Articular chondrocyte of knee joint (primary cell): ENCODE results near the gene A4GALT. TPM values are rescaled to one million over a fixed set of nuclear protein-coding genes. Genes with fewer than 3 reads are reported as not detected.

Source experiments
- small RNA-seq: library from RNA; depleted of rRNA; stranded (forward); fragments of <200 nt; gene quantifications from one replicate; pipeline ENCODE3, GENCODE V24; 2012
- total RNA-seq: library from RNA; depleted of rRNA; stranded (reverse); fragments of >200 nt; gene quantifications from 2 replicates; pipeline ENCODE4 v1.2.3, GENCODE V29; 2012

A4GALT gene, protein sequence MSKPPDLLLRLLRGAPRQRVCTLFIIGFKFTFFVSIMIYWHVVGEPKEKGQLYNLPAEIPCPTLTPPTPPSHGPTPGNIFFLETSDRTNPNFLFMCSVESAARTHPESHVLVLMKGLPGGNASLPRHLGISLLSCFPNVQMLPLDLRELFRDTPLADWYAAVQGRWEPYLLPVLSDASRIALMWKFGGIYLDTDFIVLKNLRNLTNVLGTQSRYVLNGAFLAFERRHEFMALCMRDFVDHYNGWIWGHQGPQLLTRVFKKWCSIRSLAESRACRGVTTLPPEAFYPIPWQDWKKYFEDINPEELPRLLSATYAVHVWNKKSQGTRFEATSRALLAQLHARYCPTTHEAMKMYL
- total RNA-seq = 23.9 and 31.4 TPM in 2 replicates

DNA sequence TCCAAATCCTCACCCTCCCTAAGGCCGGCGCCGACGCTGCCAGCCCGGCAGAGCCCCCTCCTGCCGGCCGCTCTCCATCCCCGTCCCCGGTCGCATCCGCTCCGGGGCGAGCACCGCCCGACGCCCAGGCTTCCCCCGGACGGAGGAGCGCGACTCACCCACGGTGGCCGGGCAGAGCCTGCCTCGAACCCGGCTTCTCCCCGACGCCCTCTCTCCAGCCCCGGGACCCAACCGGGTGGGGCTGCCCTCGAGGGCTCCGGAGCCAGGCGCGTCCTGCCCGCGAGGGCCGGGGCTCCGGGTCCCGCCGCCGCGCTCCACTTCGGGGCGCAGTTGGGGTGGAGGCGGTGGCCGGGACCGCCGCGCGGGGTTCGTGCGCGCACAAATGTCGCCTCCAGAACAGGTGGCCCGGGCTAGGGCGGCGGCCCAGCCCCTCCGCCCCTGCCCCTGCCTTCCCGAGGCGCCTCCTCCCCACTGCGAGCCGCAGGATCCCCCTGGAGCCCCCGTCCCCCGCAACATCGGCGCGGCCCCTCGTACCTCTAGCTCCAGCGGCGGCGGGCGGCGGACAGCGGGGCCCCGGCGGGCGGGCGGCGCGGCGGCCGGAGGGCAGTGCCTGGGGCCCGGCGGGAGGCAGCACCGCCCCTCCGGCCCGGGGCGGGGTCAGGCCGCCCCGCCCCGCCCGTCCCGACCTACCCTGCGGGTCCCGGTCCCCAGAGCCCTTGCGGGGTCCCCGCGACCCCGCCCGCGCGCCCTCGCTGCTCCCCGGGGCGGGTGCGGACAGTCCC, at the start of gene A4GALT:
Gene A4GALT, minus strand, starts transcription at position 608 of the 782 bp plus-strand sequence. CDS start 26,919 bp downstream, outside the sequence.

DNA sequence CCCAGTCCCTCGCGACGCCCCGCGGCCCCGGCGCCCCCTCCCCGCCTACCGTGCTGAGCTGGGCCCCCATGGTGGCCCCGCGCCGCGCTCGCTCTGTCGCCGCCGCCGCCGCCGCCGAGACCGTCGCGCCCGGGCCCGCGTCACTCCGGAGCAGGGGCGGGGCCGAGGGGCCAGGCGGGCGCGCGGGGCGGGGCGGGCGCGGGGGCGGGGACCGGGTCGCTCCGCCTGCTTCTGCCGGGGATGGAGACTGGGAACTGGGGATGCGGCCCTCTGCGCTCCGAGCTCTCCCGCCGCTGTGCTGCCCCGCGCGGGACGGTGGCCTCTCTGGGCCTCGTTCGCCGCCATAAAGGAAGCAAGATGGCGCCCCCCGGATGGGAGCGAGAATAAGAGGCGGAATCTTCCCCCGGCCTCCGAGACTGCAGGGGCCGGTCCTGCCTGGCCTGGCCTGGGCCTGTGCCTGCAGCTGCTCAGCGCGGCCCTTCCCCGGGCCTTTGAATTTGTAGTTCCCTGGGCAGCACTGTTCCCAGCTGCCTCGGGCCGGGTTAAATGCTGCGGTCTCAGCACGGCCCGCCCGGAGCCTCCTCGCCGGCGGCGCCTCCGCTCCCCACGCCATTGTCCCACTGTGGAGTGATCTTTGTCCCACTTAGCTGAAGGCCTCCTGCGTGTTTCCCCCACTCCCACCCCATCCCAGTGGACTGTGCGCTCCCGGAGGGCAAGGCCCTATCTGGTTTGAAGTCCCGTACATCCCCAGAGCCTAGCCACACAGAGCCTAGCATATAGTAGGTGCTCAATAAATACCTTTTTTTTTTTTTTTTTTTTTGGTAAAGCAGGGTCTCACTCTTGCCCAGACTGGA, 71.2 kb downstream of the A4GALT start, which contains the start of gene CYB5R3:
Gene CYB5R3, minus strand, starts transcription at position 147 of the 854 bp plus-strand sequence. Its CDS starts 77 bp downstream, at position 70.

Small RNAs within 50 kb of the gene (small RNA-seq; reads per million reads assigned to genes)
- not detected for gene RF00019

Other genes starting within 250 kb of the A4GALT start
- 21.0 and 23.4 TPM in 2 replicates for gene RRP7A, start 201.1 kb downstream of the A4GALT start, total RNA-seq
- 4.9 and 7.1 TPM in 2 replicates for gene SERHL2, start 166.9 kb downstream of the A4GALT start, total RNA-seq
- 29.1 and 32.5 TPM in 2 replicates for gene POLDIP3, start 106.0 kb downstream of the A4GALT start, total RNA-seq
- 0.91 and 0.97 TPM in 2 replicates for gene ATP5MGL, start 80.3 kb downstream of the A4GALT start, total RNA-seq
- gene CYB5R3, start 71.5 kb downstream of the A4GALT start, total RNA-seq = 103 and 117 TPM in 2 replicates
- gene ARFGAP3, start 136.4 kb upstream of the A4GALT start, total RNA-seq = 93.4 and 104 TPM in 2 replicates